DND-41 (cell line): Measurements from ENCODE around the gene RGS14.

Experiments used
- CTCF ChIP-seq: IDR thresholded peaks from 2 replicates; pipeline ENCODE4 v1.5.1; 2012; ENCODE audit warnings: borderline replicate concordance, low read length, moderate library complexity, mild to moderate bottlenecking; ENCODE audit not compliant: poor library complexity, severe bottlenecking; ENCODE audit errors: extremely low read depth
- EZH2 ChIP-seq: IDR thresholded peaks from 3 replicates; pipeline ENCODE4 v1.6.1; 2012; ENCODE audit warnings: borderline replicate concordance, low read depth, mild to moderate bottlenecking, moderate library complexity, low read length, inconsistent platforms; ENCODE audit not compliant: severe bottlenecking

- TF ChIP-seq CTCF = no peak
- no peak for TF ChIP-seq EZH2
Observed at GRCh38 chr5:177349762-177350161, 8.0 kb upstream of the RGS14 start.
